ENCODE results near the gene INF2.
A peak's percentile ranks its signal among the peaks of the same experiment; 100 is the strongest.

INF2 gene

DNA sequence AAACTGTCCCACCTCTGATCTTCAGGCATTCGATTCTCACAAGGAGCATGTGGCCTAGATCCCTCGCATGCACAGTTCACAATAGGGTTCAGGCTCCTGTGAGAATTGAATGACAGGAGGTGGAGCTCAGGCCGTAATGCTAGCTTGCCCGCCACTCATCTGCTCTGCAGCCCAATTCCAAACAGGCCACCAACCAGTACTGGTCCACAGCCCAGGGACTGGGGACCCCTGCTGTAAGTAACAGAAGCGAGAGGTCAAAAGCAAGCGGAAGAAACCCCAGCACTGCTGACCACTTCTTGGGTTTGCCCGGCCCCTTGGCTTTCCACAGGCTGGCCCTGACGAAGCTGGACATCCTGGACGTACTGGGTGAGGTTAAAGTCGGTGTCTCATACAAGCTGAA is 55.1 kb downstream of the INF2 start:
- TF ChIP-seq, protein P1, sequence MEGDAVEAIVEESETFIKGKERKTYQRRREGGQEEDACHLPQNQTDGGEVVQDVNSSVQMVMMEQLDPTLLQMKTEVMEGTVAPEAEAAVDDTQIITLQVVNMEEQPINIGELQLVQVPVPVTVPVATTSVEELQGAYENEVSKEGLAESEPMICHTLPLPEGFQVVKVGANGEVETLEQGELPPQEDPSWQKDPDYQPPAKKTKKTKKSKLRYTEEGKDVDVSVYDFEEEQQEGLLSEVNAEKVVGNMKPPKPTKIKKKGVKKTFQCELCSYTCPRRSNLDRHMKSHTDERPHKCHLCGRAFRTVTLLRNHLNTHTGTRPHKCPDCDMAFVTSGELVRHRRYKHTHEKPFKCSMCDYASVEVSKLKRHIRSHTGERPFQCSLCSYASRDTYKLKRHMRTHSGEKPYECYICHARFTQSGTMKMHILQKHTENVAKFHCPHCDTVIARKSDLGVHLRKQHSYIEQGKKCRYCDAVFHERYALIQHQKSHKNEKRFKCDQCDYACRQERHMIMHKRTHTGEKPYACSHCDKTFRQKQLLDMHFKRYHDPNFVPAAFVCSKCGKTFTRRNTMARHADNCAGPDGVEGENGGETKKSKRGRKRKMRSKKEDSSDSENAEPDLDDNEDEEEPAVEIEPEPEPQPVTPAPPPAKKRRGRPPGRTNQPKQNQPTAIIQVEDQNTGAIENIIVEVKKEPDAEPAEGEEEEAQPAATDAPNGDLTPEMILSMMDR (IDR thresholded peaks at IDR 0.05), result no peak
- no peak for TF ChIP-seq ZFX (IDR thresholded peaks at IDR 0.05; ENCODE audit: borderline replicate concordance)
- no peak overlapping the region for H3K27ac ChIP-seq

DNA sequence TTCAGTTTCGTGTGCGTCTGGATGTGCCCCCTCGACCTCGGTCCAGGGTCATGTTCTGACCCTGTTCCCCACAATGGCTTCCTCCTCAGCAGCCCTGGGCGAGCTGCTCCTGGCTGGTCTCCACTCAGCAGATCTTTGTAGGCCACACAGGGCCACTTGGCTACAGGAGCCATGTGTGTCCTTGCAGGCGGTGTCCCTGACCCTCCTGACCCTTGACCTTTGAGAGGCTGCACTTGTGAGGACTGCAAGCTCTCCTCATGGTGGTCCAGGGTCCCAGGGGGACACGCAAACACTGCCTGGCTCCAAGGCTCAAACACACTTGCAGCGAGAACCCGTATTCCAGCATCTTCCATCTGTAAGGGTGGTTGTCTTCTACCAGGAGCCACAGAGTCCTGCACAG is 56.0 kb downstream of the INF2 start:
- 0 out of 2 replicates have a peak overlapping the region, but pooled peaks have one; percentile 67 for H3K27ac ChIP-seq
- TF ChIP-seq, protein P1 (IDR thresholded peaks at IDR 0.05), result no peak
- no peak for TF ChIP-seq ZFX (IDR thresholded peaks at IDR 0.05; ENCODE audit: borderline replicate concordance)

DNA sequence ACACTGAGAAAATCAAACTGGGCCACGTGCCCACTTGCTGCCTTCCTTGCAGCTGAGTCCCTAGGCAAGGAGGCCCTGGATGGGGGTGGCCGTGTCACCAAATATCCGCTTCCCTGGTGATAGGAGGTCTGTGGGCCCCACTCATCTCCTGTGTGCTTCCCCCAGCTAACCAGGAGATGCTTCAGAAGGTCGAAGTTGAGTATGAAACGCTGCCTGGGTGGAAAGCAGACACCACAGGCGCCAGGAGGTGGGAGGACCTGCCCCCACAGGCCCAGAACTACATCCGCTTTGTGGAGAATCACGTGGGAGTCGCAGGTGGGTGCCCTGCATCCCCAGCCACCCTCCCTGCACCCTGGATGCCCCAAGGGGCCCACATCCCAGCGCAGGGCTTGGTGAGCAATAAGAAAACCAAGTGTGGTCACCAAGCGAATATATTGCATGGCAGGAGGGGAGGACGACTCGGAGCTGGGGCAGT is 56.7 kb downstream of the INF2 start:
- TF ChIP-seq ZFX (IDR thresholded peaks at IDR 0.05; ENCODE audit: borderline replicate concordance), result no peak
- TF ChIP-seq, protein P1 (IDR thresholded peaks at IDR 0.05), result no peak
- H3K27ac ChIP-seq, result peak overlapping the region; percentile 67

DNA sequence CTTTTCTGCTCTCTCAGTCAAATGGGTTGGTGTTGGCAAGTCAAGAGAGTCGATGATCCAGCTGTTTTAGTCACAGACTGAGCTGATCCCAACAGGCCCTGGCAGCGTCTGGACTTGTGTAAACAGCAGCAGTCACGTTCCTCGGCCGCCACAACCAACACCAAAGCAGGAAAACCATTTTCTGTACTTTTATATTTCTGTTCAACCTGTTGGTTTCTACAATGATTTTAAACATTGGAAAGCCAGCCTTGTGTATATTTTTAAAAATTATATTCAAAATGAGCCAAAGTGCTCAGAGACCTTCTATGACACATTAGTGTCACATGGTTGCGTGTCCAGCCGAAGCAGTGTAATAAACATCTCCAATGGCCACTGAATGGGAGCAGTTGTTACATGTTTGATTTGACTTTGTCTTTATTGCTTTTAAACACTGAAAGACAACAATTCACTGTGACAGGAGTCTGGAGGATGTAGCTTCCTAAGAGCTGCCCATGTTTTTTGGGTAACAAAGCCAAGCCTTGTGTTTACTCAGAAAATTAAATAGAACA is 57.6 kb downstream of the INF2 start:
- peak overlapping the region; percentile 67 for H3K27ac ChIP-seq
- TF ChIP-seq, protein P1 (IDR thresholded peaks at IDR 0.05), result no peak
- TF ChIP-seq ZFX (IDR thresholded peaks at IDR 0.05; ENCODE audit: borderline replicate concordance), result no peak

DNA sequence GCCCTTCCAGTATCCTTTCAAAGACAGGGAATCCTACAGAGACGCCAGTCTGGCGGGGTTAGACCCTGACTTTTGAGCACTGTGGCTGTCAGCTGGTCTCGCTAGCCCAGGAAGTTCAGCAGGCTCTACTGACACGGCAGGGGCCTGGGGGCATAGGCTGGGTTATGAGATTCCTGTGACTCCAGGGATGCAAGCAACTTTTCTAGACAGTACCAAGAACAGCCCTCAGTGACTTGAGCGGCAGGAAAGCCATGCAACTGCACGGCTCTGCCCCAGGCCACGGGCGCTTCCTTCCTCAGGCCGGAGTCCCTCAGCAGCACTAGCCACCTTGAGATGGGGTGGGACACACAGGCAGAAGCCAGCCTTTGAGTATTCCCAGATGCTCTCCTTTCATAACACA is 58.5 kb downstream of the INF2 start:
- TF ChIP-seq, protein P1 (IDR thresholded peaks at IDR 0.05), result no peak
- TF ChIP-seq ZFX (IDR thresholded peaks at IDR 0.05; ENCODE audit: borderline replicate concordance), result no peak
- H3K27ac ChIP-seq, result peak overlapping the region; percentile 67

DNA sequence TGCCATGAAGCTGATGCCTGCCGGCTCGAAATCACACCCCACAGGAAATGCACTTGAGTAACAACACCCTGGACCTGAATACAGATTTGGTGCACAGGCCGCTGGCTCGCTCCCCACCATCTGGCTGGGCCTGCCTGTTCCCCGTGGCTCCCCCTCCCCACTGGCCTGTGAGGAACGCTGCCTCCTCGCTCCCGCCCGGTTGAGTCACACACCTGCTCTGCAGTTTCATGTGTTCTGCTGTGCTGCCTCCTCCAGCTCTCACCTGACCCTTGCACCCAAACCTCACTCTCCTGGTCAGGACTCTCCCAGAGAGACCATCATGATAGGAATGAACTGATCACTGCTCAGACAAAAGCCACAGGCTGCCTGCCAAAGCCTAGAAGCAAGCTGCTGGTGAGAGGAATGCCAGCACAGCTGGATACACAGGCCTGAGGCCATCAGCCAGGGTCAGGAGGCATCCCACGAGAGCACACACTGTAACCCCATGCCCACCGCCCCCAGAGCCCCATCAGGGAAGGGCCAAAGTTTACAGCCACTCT is 59.8 kb downstream of the INF2 start:
- H3K27ac ChIP-seq, result no peak overlapping the region

More for the DNA sequence above, 59.8 kb downstream of the INF2 start:
- TF ChIP-seq, protein P1 (IDR thresholded peaks at IDR 0.05), result no peak
- TF ChIP-seq ZFX (IDR thresholded peaks at IDR 0.05; ENCODE audit: borderline replicate concordance), result no peak
